Prostate gland (tissue), 2 donors: ENCODE results near the gene TMPRSS12.

Experiments
- POLR2A ChIP-seq: fragments of 450-650 bp; IDR thresholded peaks from one replicate; pipeline ENCODE4 v1.6.1; 2016; ENCODE audit warnings: antibody characterized with exemption, mild to moderate bottlenecking
- TF ChIP-seq, protein P1 (sequence below), 4 experiments: fragments of 200-600 bp in 2 of 4; fragments of 450-650 bp in 2 of 4; sonication (generic) in 2 of 4; IDR thresholded peaks; 1 replicate in 3 of 4; 2 replicates in 1 of 4; pipeline ENCODE4 v1.5.1; 2016 to 2019; ENCODE audit warnings: antibody characterized with exemption in 4 of 4, mild to moderate bottlenecking in 2 of 4, moderate library complexity in 2 of 4

DNA sequence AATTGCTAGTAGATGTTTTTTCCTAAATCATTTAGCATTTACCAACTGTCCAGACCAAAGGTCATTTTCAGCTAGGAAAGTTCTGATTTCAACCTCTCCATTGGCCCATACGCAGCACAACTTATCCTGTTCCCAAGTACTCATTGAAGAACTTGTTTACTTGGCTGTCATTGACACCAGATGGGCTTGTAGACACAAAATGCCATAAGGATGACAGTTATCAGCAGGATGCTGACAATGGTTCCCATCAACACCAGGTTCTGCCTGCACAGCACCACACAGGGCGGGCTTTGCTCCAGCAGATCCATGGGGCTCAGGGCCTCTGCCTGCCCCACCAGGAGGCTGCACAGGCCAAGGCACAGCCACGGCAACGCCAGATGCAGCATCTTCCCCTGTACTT is 36.5 kb upstream of the TMPRSS12 start:
- TF ChIP-seq, protein P1, sequence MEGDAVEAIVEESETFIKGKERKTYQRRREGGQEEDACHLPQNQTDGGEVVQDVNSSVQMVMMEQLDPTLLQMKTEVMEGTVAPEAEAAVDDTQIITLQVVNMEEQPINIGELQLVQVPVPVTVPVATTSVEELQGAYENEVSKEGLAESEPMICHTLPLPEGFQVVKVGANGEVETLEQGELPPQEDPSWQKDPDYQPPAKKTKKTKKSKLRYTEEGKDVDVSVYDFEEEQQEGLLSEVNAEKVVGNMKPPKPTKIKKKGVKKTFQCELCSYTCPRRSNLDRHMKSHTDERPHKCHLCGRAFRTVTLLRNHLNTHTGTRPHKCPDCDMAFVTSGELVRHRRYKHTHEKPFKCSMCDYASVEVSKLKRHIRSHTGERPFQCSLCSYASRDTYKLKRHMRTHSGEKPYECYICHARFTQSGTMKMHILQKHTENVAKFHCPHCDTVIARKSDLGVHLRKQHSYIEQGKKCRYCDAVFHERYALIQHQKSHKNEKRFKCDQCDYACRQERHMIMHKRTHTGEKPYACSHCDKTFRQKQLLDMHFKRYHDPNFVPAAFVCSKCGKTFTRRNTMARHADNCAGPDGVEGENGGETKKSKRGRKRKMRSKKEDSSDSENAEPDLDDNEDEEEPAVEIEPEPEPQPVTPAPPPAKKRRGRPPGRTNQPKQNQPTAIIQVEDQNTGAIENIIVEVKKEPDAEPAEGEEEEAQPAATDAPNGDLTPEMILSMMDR (IDR thresholded peaks at IDR 0.05), result no peak
- no peak for TF ChIP-seq POLR2A
